GM19240 (cell line): ENCODE measurements around the gene DAG1.
A peak's percentile ranks its signal among the peaks of the same experiment; 100 is the strongest.

Experiments used
- DNase-seq: peaks from one replicate; pipeline ENCODE4 v3.0.0; 2011; ENCODE audit warnings: low spot score; ENCODE audit not compliant: insufficient read length

DAG1 gene

DNA sequence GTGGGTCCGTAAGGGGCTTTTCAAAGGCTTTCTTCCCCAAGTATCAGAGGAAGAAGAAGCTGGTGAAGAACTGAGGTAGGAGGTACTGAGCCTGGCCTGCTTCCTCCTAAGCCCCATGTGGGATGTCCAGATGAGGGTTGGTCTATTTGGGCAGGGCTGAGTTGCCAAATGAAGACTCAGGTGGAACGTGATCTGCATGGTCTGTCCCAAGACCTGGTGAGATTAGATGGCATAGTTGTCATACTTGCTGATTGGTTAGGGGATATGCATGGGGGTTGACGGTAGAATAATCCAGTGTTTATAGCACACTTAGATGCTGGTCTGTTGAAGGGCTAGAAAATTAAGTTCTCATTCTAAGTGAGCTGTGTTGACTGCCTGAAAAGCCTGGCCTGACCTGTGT is 47.9 kb downstream of the DAG1 start:
- no peak for DNase-seq

DNA sequence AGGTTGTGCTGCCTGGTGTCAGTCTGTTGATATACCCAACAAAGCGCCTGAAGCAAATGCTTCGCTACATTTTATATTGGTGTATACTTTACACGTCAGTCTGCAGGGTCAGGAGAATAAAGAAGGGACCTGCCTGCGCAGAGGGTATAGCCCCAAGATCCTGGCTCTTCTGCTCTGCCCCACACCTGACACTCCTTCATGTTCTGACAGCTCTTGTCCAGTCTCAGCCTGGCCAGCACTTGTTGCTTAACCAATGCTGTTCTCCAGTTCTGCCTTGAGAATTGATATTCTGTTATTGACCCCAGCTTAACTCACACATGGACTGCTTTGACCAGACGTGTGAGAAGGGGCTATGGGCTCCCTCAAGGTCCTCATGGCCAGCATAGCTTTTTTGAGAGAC is 48.4 kb downstream of the DAG1 start:
- DNase-seq, result no peak

DNA sequence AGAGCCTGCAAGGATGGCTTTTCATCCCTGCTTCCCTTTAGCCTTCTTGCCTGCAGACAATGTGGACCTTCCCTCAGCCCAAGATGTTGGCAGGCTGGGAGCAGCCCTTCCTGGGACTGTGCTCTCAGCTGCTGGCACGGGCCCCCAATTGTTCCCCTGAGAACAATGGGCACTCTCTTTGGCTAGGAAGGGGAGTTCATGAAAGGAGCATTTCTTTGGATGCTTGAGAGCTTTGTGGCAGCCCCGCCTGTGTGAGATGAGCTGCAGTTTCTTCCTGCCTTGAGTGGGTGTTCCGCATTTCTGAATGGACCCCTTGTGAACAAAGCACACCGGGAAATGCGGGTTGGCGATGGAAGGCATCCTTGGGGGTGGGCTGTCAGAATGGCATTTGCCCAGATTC is 49.2 kb downstream of the DAG1 start:
- no peak for DNase-seq

DNA sequence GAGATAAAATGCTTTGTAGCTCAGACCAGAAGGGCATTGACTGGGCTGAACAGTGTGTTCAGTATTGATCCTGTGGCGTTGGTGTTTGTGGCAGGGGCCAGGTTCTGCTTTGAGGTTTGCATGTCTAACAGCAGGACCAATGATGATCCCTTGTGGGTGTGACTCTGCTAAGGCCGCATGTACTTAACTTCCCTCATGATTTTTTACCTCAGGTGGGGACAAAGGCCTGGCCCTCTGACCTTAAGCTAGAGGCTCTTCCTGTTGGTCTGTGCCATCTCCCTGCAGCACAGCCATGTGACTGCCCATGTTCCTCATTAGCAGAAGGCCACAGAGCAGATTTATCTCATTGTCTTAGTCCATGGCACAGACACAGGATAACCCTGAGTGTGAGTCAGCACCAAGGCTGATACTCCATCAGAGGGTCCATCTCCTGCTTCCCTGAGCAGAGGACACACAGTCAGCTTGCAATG is 49.9 kb downstream of the DAG1 start:
- DNase-seq, result no peak

GRCh38 chr3:49523756-49524747 is 54.0 kb downstream of the DAG1 start:
- no peak for DNase-seq

DNA sequence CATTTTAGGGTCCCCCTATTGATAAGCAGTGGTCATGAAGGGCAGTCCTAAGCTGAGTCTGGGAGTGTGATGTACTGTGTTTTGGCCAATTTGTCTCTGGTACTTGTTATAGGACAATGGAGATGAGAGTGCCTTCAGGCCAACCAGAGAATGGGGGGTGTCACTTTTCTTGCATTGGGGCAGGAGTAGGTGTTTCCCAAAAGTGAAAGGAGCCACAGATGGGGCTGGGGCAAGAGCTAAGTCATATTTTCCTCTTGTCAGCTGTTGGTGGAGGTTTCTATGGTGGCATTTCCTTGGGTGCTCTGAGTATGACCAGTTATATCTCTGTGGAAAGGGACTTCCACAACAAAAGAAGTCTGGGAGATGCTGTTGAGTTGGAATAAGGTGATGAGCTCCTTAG is 59.5 kb downstream of the DAG1 start:
- DNase-seq, result no peak

- no peak for DNase-seq
Measured at GRCh38 chr3:49530231-49530630, 60.2 kb downstream of the DAG1 start.

DNA sequence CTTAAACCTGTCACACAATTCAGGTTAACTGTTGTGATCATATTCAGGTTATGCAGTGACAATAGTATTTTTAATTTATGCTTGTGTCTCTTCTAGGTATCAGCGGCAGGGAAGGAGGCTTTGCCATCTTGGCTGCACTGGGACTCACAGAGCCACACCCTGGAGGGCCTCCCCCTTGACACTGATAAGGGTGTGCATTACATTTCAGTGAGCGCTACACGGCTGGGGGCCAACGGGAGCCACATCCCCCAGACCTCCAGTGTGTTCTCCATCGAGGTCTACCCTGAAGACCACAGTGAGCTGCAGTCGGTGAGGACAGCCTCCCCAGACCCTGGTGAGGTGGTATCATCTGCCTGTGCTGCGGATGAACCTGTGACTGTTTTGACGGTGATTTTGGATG is 60.6 kb downstream of the DAG1 start:
- DNase-seq, result no peak

GRCh38 chr3:49531218-49531617 is 61.2 kb downstream of the DAG1 start:
- no peak for DNase-seq

GRCh38 chr3:49531715-49532114 is 61.6 kb downstream of the DAG1 start:
- no peak for DNase-seq

GRCh38 chr3:49533031-49533430 is 63.0 kb downstream of the DAG1 start:
- DNase-seq, result no peak

DNA sequence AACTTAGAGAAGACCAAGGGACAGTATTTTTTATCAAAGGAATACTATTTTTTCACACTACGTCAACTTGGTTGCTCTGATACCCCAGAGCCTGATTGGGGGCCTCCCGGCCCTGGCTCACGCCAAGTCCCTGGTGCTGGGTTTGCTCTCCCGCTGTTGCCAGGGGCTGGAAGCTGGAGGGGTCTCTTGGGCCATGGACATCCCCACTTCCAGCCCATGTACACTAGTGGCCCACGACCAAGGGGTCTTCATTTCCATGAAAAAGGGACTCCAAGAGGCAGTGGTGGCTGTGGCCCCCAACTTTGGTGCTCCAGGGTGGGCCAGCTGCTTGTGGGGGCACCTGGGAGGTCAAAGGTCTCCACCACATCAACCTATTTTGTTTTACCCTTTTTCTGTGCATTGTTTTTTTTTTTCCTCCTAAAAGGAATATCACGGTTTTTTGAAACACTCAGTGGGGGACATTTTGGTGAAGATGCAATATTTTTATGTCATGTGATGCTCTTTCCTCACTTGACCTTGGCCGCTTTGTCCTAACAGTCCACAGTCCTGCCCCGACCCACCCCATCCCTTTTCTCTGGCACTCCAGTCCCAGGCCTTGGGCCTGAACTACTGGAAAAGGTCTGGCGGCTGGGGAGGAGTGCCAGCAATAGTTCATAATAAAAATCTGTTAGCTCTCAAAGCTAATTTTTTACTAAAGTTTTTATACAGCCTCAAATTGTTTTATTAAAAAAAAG is 63.9 kb downstream of the DAG1 start:
- DNase-seq, result no peak

DNA sequence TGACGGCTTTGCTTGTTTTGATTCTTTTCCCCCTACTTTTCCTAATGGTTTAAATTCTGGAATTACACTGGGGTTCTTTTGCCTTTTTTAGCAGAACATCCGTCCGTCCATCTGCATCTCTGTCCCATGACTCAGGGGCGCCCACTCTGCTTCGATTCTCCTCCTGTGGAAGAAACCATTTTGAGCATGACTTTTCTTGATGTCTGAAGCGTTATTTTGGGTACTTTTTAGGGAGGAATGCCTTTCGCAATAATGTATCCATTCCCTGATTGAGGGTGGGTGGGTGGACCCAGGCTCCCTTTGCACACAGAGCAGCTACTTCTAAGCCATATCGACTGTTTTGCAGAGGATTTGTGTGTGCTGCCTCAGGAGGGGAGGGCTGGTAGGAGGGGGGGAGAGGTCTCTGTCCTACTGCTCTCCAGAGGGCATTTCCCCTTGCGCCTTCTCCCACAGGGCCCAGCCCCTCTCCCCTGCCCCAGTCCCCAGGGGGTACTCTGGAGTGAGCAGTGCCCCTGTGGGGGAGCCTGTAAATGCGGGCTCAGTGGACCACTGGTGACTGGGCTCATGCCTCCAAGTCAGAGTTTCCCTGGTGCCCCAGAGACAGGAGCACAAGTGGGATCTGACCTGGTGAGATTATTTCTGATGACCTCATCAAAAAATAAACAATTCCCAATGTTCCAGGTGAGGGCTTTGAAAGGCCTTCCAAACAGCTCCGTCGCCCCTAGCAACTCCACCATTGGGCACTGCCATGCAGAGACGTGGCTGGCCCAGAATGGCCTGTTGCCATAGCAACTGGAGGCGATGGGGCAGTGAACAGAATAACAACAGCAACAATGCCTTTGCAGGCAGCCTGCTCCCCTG is 64.7 kb downstream of the DAG1 start:
- DNase-seq, result no peak

- DNase-seq, result no peak
Measured at GRCh38 chr3:49535971-49536874, 66.2 kb downstream of the DAG1 start.

DNA sequence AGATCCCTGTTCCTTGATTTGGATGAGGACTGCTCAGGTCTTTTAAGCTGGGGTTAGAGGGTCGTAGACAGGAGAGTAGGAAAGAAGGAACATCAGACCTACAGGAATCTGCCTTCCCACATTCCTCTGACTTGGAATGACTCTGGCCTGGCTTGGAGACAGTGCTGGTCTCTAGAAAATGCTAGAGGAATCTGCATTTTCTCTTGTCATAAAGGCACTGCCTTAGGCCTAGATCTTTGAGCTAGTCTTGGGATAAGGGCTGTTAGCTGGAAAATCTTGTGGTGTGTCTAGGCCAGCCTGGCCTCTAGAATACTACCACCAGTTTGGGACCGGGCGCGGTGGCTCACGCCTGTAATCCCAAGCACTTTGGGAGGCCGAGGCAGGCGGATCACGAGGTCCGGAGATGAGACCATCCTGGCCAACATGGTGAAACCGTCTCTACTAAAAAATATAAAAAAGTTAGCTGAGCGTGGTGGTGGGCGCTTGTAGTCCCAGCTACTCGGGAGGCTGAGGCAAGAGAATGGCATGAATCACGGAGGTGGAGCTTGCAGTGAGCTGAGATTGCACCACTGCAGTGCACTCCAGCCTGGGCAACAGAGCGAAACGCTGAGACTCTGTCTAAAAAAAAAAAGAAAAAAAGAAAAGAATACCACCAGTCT is 66.9 kb downstream of the DAG1 start:
- no peak for DNase-seq

- peak; percentile 85 for DNase-seq
Measured at GRCh38 chr3:49539659-49540560, 69.8 kb downstream of the DAG1 start.

- no peak for DNase-seq
Measured at GRCh38 chr3:49552087-49552486, 82.0 kb downstream of the DAG1 start.

DNA sequence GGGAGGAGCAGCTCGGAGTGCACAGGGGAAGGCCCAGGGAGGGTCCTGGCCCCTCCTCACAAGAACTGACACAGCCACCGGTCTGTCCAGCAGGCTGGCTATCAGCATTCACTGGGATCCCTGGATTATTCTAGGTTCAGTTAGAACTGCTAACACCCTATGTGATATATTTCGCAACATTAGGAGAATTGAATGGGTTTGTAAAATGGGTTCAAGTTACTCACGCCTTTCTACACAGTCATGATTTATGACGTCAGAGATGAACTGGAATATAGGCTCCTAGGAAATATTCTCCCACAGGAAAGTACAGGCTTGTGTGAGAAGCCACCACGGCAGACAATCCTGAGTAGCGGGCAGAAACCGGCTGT is 83.2 kb downstream of the DAG1 start:
- no peak for DNase-seq
